ENCODE data around the gene SPECC1. TPM values are rescaled to one million over a fixed set of nuclear protein-coding genes. Genes with fewer than 3 reads are reported as not detected.

Gene SPECC1
- total RNA-seq, 1 experiment from 2014 or later: 103 TPM

- TF ChIP-seq, protein P1, sequence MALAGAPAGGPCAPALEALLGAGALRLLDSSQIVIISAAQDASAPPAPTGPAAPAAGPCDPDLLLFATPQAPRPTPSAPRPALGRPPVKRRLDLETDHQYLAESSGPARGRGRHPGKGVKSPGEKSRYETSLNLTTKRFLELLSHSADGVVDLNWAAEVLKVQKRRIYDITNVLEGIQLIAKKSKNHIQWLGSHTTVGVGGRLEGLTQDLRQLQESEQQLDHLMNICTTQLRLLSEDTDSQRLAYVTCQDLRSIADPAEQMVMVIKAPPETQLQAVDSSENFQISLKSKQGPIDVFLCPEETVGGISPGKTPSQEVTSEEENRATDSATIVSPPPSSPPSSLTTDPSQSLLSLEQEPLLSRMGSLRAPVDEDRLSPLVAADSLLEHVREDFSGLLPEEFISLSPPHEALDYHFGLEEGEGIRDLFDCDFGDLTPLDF (CRISPR knock-in tag; IDR thresholded peaks at IDR 0.05): no peak
- TF ChIP-seq, protein P2, sequence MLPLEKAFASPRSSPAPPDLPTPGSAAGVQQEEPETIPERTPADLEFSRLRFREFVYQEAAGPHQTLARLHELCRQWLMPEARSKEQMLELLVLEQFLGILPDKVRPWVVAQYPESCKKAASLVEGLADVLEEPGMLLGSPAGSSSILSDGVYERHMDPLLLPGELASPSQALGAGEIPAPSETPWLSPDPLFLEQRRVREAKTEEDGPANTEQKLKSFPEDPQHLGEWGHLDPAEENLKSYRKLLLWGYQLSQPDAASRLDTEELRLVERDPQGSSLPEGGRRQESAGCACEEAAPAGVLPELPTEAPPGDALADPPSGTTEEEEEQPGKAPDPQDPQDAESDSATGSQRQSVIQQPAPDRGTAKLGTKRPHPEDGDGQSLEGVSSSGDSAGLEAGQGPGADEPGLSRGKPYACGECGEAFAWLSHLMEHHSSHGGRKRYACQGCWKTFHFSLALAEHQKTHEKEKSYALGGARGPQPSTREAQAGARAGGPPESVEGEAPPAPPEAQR (CRISPR knock-in tag; IDR thresholded peaks at IDR 0.05): no peak
- TF ChIP-seq ZNF671 (CRISPR knock-in tag; IDR thresholded peaks at IDR 0.05): no peak
Observed at GRCh38 chr17:20228860-20229259, 219.7 kb downstream of the SPECC1 start (continued).

- no peaks in the 10 kb centered on the region for H3K27me3 Mint-ChIP-seq (ENCODE audit: low read depth)
- TF ChIP-seq TP53 (CRISPR knock-in tag; IDR thresholded peaks at IDR 0.05) (no peak), ZNF396 (CRISPR knock-in tag; IDR thresholded peaks at IDR 0.05; ENCODE audit: borderline replicate concordance) (no peak)
- TF ChIP-seq, protein P3, sequence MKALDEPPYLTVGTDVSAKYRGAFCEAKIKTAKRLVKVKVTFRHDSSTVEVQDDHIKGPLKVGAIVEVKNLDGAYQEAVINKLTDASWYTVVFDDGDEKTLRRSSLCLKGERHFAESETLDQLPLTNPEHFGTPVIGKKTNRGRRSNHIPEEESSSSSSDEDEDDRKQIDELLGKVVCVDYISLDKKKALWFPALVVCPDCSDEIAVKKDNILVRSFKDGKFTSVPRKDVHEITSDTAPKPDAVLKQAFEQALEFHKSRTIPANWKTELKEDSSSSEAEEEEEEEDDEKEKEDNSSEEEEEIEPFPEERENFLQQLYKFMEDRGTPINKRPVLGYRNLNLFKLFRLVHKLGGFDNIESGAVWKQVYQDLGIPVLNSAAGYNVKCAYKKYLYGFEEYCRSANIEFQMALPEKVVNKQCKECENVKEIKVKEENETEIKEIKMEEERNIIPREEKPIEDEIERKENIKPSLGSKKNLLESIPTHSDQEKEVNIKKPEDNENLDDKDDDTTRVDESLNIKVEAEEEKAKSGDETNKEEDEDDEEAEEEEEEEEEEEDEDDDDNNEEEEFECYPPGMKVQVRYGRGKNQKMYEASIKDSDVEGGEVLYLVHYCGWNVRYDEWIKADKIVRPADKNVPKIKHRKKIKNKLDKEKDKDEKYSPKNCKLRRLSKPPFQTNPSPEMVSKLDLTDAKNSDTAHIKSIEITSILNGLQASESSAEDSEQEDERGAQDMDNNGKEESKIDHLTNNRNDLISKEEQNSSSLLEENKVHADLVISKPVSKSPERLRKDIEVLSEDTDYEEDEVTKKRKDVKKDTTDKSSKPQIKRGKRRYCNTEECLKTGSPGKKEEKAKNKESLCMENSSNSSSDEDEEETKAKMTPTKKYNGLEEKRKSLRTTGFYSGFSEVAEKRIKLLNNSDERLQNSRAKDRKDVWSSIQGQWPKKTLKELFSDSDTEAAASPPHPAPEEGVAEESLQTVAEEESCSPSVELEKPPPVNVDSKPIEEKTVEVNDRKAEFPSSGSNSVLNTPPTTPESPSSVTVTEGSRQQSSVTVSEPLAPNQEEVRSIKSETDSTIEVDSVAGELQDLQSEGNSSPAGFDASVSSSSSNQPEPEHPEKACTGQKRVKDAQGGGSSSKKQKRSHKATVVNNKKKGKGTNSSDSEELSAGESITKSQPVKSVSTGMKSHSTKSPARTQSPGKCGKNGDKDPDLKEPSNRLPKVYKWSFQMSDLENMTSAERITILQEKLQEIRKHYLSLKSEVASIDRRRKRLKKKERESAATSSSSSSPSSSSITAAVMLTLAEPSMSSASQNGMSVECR (CRISPR knock-in tag; IDR thresholded peaks at IDR 0.05; ENCODE audit: borderline replicate concordance): no peak
- ChIA-PET CTCF (no interaction called here), POLR2A (no interaction called here)
- no peak overlapping the region for H3K27ac Mint-ChIP-seq
- DNase-seq (ENCODE audit: low spot score) (no peak), ATAC-seq (peak; percentile 31)
- no peak overlapping the region for H3K4me3 Mint-ChIP-seq
- H3K4me1 Mint-ChIP-seq: peaks cover 36% of the 10 kb centered on the region
- H3K36me3 Mint-ChIP-seq: peaks cover 58% of the 10 kb centered on the region
- no peaks in the 10 kb centered on the region for H3K9me3 Mint-ChIP-seq
Observed at GRCh38 chr17:20230924-20231323, 221.8 kb downstream of the SPECC1 start.

- POLR2A ChIA-PET: interaction anchor here (0.7 kb wide), 1 partner anchor 77 kb away, joined by 3 read pairs; no protein-coding TSS in a partner anchor
- Mint-ChIP-seq H3K9me3 (no peaks in the 10 kb centered on the region), H3K27ac (no peak overlapping the region), H3K4me3 (no peak overlapping the region), H3K4me1 (peaks cover 27% of the 10 kb centered on the region), H3K27me3 (ENCODE audit: low read depth) (no peaks in the 10 kb centered on the region), H3K36me3 (peaks cover 57% of the 10 kb centered on the region)
- ATAC-seq: no peak
- CTCF ChIA-PET: no interaction called here
- no peak for TF ChIP-seq ZNF281 (CRISPR knock-in tag; IDR thresholded peaks at IDR 0.05)
- TF ChIP-seq RORB (CRISPR knock-in tag; IDR thresholded peaks at IDR 0.05): no peak
- TF ChIP-seq PRDM15 (CRISPR knock-in tag; IDR thresholded peaks at IDR 0.05): no peak
- TF ChIP-seq, protein P4, sequence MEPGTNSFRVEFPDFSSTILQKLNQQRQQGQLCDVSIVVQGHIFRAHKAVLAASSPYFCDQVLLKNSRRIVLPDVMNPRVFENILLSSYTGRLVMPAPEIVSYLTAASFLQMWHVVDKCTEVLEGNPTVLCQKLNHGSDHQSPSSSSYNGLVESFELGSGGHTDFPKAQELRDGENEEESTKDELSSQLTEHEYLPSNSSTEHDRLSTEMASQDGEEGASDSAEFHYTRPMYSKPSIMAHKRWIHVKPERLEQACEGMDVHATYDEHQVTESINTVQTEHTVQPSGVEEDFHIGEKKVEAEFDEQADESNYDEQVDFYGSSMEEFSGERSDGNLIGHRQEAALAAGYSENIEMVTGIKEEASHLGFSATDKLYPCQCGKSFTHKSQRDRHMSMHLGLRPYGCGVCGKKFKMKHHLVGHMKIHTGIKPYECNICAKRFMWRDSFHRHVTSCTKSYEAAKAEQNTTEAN (CRISPR knock-in tag; IDR thresholded peaks at IDR 0.05): no peak
- DNase-seq (ENCODE audit: low spot score): no peak
Observed at GRCh38 chr17:20232611-20233010, 223.5 kb downstream of the SPECC1 start.
